ENCODE measurements around the gene DOC2B.
A peak's percentile ranks its signal among the peaks of the same experiment; 100 is the strongest.
"Not testable (repeated sequence)": the region's sequence is repeated elsewhere in the genome, so short reads cannot be mapped to it uniquely, and the experiment has no call there.

DOC2B gene

GRCh38 chr17:218432-219110 lies 37.1 kb upstream of the DOC2B start:
- Histone ChIP-seq H3K4me2 (ENCODE audit: low read depth, low read length) (no peak overlapping the region), H3K4me3 (ENCODE audit: low read length) (no peak overlapping the region), H3K9ac (ENCODE audit: low read length) (no peak overlapping the region), H3K4me1 (ENCODE audit: low read length) (no peaks in the 10 kb centered on the region), H3K9me2 (replicated peaks; ENCODE audit: insufficient read depth, low read length) (no peaks in the 10 kb centered on the region), H3K79me2 (ENCODE audit: low read length) (no peaks in the 10 kb centered on the region), H3K36me3 (replicated peaks; ENCODE audit: insufficient read depth, low read length) (no peaks in the 10 kb centered on the region), H4K20me1 (ENCODE audit: insufficient read depth, low read length) (no peaks in the 10 kb centered on the region), H3K9me3 (replicated peaks; ENCODE audit: insufficient read depth, low read length) (no peaks in the 10 kb centered on the region), H2AFZ (ENCODE audit: low read length) (no peak overlapping the region), H3F3A (ENCODE audit: insufficient read depth, low read length) (no peaks in the 10 kb centered on the region), H3K27me3 (replicated peaks; ENCODE audit: insufficient read depth, low read length) (peaks cover 42% of the 10 kb centered on the region), H3K27ac (ENCODE audit: low read length) (no peak overlapping the region)
- no peak for DNase-seq
- TF ChIP-seq EZH2phosphoT487 (IDR thresholded peaks at IDR 0.05; ENCODE audit: low read length) (no peak), CTCF (IDR thresholded peaks at IDR 0.05; ENCODE audit: low read length) (no peak), EZH2 (optimal IDR thresholded peaks at IDR 0.05; ENCODE audit: low read depth, low read length) (no peak)

DNA sequence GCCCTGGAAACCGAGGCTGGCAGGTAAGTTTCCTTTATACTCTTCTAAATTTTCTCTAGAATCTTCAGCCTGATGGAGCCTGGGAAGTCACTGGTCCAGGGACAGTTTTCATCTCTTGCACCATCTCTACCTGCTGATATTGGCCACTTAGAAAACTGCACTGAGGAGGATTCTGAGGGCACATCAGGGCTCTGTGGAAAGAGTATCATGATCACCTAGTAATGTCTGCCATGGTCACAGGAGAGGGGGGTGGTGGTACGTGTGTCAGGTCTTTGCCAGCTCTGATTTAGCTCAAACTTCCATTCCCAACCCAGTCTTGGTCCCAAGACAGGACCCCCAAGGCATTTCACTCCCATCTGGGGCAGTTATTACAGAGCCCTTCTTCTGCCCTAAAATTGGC lies 35.2 kb upstream of the DOC2B start:
- Histone ChIP-seq H3K9ac (ENCODE audit: low read length) (no peak overlapping the region), H4K20me1 (ENCODE audit: insufficient read depth, low read length) (no peaks in the 10 kb centered on the region), H3K27ac (ENCODE audit: low read length) (no peak overlapping the region), H2AFZ (ENCODE audit: low read length) (0 out of 2 replicates have a peak overlapping the region, but pooled peaks have one; percentile 53), H3K9me2 (replicated peaks; ENCODE audit: insufficient read depth, low read length) (no peaks in the 10 kb centered on the region), H3K79me2 (ENCODE audit: low read length) (no peaks in the 10 kb centered on the region), H3K4me3 (ENCODE audit: low read length) (no peak overlapping the region), H3K4me1 (ENCODE audit: low read length) (no peaks in the 10 kb centered on the region), H3K27me3 (replicated peaks; ENCODE audit: insufficient read depth, low read length) (peaks cover 47% of the 10 kb centered on the region), H3K4me2 (ENCODE audit: low read depth, low read length) (no peak overlapping the region), H3F3A (ENCODE audit: insufficient read depth, low read length) (no peaks in the 10 kb centered on the region), H3K9me3 (replicated peaks; ENCODE audit: insufficient read depth, low read length) (no peaks in the 10 kb centered on the region), H3K36me3 (replicated peaks; ENCODE audit: insufficient read depth, low read length) (no peaks in the 10 kb centered on the region)
- no peak for DNase-seq
- TF ChIP-seq CTCF (IDR thresholded peaks at IDR 0.05; ENCODE audit: low read length) (no peak), EZH2 (optimal IDR thresholded peaks at IDR 0.05; ENCODE audit: low read depth, low read length) (no peak), EZH2phosphoT487 (IDR thresholded peaks at IDR 0.05; ENCODE audit: low read length) (no peak)

DNA sequence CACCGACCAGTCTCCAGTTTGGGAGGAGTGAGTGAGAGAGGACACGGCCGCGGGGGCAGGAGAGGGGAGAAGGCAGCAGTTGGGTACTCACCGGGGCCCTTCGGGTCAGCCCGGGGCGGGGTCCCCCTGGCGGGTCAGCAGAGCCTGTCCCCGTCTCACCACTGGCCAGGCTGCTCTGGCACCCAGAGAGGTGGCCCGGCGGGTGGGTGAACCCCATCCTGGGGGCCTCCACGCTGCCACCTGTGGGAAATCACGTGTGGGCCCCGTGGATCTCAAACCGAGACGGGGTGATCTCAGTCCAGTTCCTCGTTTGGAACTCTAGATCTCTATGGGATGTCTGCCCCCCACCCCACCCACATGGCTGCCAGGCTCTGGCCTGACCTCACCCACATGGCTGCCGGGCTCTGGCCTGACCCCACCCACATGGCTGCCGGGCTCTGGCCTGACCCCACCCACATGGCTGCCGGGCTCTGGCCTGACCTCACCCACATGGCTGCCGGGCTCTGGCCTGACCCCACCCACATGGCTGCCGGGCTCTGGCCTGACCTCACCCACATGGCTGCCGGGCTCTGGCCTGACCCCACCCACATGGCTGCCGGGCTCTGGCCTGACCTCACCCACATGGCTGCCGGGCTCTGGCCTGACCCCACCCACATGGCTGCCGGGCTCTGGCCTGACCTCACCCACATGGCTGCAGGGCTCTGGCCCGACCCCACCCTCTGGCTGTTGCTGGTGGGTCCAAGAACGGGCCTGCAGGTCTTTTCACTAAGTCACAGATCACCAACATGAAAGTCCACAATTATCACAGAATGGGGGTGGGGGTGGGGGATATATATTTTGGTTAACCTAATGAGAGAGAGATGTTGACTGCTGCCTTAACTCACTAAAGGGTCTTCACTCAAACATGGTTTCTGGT lies 34.4 kb upstream of the DOC2B start:
- not testable (repeated sequence) for H3K9ac ChIP-seq (ENCODE audit: low read length); H3K79me2 ChIP-seq (ENCODE audit: low read length); H3F3A ChIP-seq (ENCODE audit: insufficient read depth, low read length); H3K9me2 ChIP-seq (replicated peaks; ENCODE audit: insufficient read depth, low read length); H3K27ac ChIP-seq (ENCODE audit: low read length); DNase-seq; H4K20me1 ChIP-seq (ENCODE audit: insufficient read depth, low read length); H3K36me3 ChIP-seq (replicated peaks; ENCODE audit: insufficient read depth, low read length); H3K9me3 ChIP-seq (replicated peaks; ENCODE audit: insufficient read depth, low read length); H3K4me1 ChIP-seq (ENCODE audit: low read length)
- Histone ChIP-seq H3K4me3 (ENCODE audit: low read length) (peak overlapping the region; percentile 46; the same call in 1 of the 2 replicates), H2AFZ (ENCODE audit: low read length) (peak overlapping the region; percentile 74), H3K4me2 (ENCODE audit: low read depth, low read length) (peak overlapping the region; percentile 50; the same call in 1 of the 2 replicates), H3K27me3 (replicated peaks; ENCODE audit: insufficient read depth, low read length) (peaks cover 55% of the 10 kb centered on the region)
